ENCODE measurements around the gene NEAT1. TPM values are rescaled to one million over a fixed set of nuclear protein-coding genes. Genes with fewer than 3 reads are reported as not detected.

NEAT1 gene
- total RNA-seq, 1 experiment from 2014 or later: 564 TPM

DNA sequence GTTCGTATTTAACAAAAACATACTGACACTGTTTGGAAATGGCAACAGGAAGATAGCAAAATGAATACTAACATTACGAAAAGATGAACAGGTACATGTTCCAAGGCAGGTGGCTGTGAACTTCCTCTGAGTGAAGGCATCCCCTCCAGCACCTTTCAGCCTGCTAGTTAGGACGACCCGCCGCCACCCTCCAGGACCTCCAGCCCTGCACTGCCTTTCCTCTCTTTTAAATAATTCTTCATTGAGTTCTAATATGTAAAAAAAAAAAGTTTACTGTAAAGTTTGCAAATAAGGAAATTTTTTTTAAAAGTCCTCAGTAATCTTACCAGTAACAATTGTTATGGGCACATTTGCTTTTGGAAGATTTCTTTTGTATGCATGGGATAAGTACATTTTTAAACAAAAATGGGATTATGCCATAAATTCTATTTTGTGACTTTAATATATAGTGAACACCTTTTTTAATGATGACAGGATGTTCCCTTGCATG lies 6.0 kb downstream of the NEAT1 start:
- H4K20me1 ChIP-seq (ENCODE audit: insufficient read depth): peaks cover 29% of the 10 kb centered on the region
- no peaks in the 10 kb centered on the region for H3K9me3 ChIP-seq (ENCODE audit: control insufficient read depth in 1 of 2, insufficient read depth in 1 of 2, low read depth in 1 of 2, low read length in 2 of 2)
- no peak overlapping the region for H3K9ac ChIP-seq (ENCODE audit: low read length)
- no peak for DNase-seq (ENCODE audit: low read depth, low spot score)
- H3K27me3 ChIP-seq (ENCODE audit: insufficient read depth, low read length): no peaks in the 10 kb centered on the region
- peaks cover 0 to 7% of the 10 kb centered on the region in 2 experiments; a peak in 1 of 4 replicates for H3K36me3 ChIP-seq (ENCODE audit: control insufficient read depth in 1 of 2, insufficient read depth in 2 of 2, low read length in 2 of 2)
- POLR2A ChIA-PET: interaction anchor here (0.5 to 15.5 kb wide), 4 partner anchors 8 to 70 kb away, joined by 3 to 910 read pairs (median 6); partner anchors contain the start of gene MALAT1
- peaks cover 63% of the 10 kb centered on the region for H3K79me2 ChIP-seq (ENCODE audit: insufficient read depth, low read length)
- no peaks in the 10 kb centered on the region for H3K9me2 ChIP-seq (ENCODE audit: insufficient read depth)
- no TSS peak for BruUV-seq (replicated peaks)
- RAD21 ChIA-PET (ENCODE audit: low non-redundant PET in 1 of 2, low total read pairs in 2 of 2, uncharacterized antibody in 2 of 2, unreplicated experiment in 2 of 2): no interaction called here
- H3K4me1 ChIP-seq (ENCODE audit: control insufficient read depth in 1 of 2, insufficient read depth in 2 of 2, low read length in 2 of 2): peaks cover 28 to 57% of the 10 kb centered on the region in 2 experiments
- ATAC-seq: no peak
- no peak overlapping the region for H2AFZ ChIP-seq (ENCODE audit: low read depth, low read length, poor library complexity, severe bottlenecking)
- CTCF ChIA-PET: no interaction called here
- H3K4me2 ChIP-seq (ENCODE audit: low read length): no peak overlapping the region
- TF ChIP-seq TCF7L2 (IDR thresholded peaks at IDR 0.05; ENCODE audit: borderline replicate concordance, extremely low read depth, insufficient read depth, insufficient read length) (no peak), POLR2A (IDR thresholded peaks at IDR 0.05; ENCODE audit: borderline replicate concordance, extremely low read depth, insufficient read depth, insufficient read length) (no peak), ZNF274 (IDR thresholded peaks at IDR 0.05; ENCODE audit: low read depth, low read length) (no peak), POLR2AphosphoS5 (IDR thresholded peaks at IDR 0.05; ENCODE audit: low read depth, low read length) (0 out of 2 replicates have a peak, but pooled peaks have one; percentile 11), CEBPB (IDR thresholded peaks at IDR 0.05; ENCODE audit: low read depth) (no peak), ELF1 (IDR thresholded peaks at IDR 0.05; ENCODE audit: borderline replicate concordance, low read depth) (no peak), JUND (IDR thresholded peaks at IDR 0.05) (no peak)
- intact Hi-C loops (cut with micrococcal nuclease): no loop called here
- no peak overlapping the region for H3K4me3 ChIP-seq (replicated peaks in 1 of 2; ENCODE audit: low read depth in 1 of 2, low read length in 2 of 2)
- peak overlapping the region; percentile 100; the same call in 1 of the 2 replicates for H3K27ac ChIP-seq (ENCODE audit: low read depth, low read length)

DNA sequence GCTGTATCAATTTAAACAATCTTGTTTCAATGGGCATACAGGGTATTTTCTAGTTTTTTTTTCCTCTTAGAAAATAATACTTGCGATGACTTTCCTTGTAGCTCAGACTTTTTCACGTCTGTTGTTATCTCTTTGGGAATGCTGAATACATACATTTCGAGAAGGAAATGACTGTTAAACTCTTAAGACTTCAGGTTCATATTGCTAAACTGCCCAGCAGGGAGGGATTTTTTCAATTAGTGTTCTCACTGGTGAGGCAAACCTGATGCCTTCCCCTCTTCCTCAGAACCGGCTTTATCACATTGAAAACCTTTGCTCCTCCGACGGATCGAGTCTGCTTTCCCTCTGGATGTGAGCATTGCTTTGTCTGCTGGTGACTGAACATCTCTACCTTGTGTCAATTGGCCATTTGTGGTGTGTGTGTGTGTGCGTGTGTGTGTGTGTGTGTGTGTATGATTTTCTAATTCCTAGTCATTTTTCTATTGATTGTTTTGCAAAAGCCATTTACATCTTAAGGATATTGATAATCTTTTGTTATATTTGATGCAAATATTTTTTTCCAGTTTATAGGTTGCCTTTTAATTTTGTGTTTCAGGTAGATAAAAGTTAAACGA lies 6.6 kb downstream of the NEAT1 start:
- Histone ChIP-seq H3K9me3 (ENCODE audit: control insufficient read depth in 1 of 2, insufficient read depth in 1 of 2, low read depth in 1 of 2, low read length in 2 of 2) (no peaks in the 10 kb centered on the region), H3K27ac (ENCODE audit: low read depth, low read length) (peak overlapping the region; percentile 100; the same call in 1 of the 2 replicates), H3K4me1 (ENCODE audit: control insufficient read depth in 1 of 2, insufficient read depth in 2 of 2, low read length in 2 of 2) (peaks cover 24 to 51% of the 10 kb centered on the region in 2 experiments), H3K9me2 (ENCODE audit: insufficient read depth) (no peaks in the 10 kb centered on the region), H3K9ac (ENCODE audit: low read length) (no peak overlapping the region), H4K20me1 (ENCODE audit: insufficient read depth) (peaks cover 26% of the 10 kb centered on the region), H3K79me2 (ENCODE audit: insufficient read depth, low read length) (peaks cover 59% of the 10 kb centered on the region), H2AFZ (ENCODE audit: low read depth, low read length, poor library complexity, severe bottlenecking) (no peak overlapping the region), H3K4me3 (replicated peaks in 1 of 2; ENCODE audit: low read depth in 1 of 2, low read length in 2 of 2) (no peak overlapping the region), H3K36me3 (ENCODE audit: control insufficient read depth in 1 of 2, insufficient read depth in 2 of 2, low read length in 2 of 2) (peaks cover 0 to 2% of the 10 kb centered on the region in 2 experiments; a peak in 1 of 4 replicates), H3K4me2 (ENCODE audit: low read length) (no peak overlapping the region), H3K27me3 (ENCODE audit: insufficient read depth, low read length) (no peaks in the 10 kb centered on the region)
- BruUV-seq (replicated peaks): no TSS peak
- ATAC-seq (no peak), DNase-seq (ENCODE audit: low read depth, low spot score) (no peak)
- intact Hi-C loops (cut with micrococcal nuclease): no loop called here
- ChIA-PET CTCF (no interaction called here), POLR2A (interaction anchor here (0.5 to 15.5 kb wide), 3 partner anchors 10 to 69 kb away, joined by 3 to 910 read pairs (median 10); partner anchors contain the start of gene MALAT1), RAD21 (ENCODE audit: low non-redundant PET in 1 of 2, low total read pairs in 2 of 2, uncharacterized antibody in 2 of 2, unreplicated experiment in 2 of 2) (no interaction called here)
- peak; percentile 59 for TF ChIP-seq POLR2A (IDR thresholded peaks at IDR 0.05; ENCODE audit: borderline replicate concordance, extremely low read depth, insufficient read depth, insufficient read length)
- TF ChIP-seq, protein P1, sequence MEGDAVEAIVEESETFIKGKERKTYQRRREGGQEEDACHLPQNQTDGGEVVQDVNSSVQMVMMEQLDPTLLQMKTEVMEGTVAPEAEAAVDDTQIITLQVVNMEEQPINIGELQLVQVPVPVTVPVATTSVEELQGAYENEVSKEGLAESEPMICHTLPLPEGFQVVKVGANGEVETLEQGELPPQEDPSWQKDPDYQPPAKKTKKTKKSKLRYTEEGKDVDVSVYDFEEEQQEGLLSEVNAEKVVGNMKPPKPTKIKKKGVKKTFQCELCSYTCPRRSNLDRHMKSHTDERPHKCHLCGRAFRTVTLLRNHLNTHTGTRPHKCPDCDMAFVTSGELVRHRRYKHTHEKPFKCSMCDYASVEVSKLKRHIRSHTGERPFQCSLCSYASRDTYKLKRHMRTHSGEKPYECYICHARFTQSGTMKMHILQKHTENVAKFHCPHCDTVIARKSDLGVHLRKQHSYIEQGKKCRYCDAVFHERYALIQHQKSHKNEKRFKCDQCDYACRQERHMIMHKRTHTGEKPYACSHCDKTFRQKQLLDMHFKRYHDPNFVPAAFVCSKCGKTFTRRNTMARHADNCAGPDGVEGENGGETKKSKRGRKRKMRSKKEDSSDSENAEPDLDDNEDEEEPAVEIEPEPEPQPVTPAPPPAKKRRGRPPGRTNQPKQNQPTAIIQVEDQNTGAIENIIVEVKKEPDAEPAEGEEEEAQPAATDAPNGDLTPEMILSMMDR (IDR thresholded peaks at IDR 0.05 in 2 of 3, conservative IDR thresholded peaks at IDR 0.05 in 1 of 3; ENCODE audit: borderline replicate concordance in 1 of 3, insufficient read depth in 1 of 3, low read depth in 2 of 3, low read length in 2 of 3): no peak
- no peak for TF ChIP-seq SRF (IDR thresholded peaks at IDR 0.05; ENCODE audit: low read depth)
